Activated CD4-positive, alpha-beta T cell treated with anti-CD3 and anti-CD28 coated beads, Interleukin-2, amount 50 U/mL, for 1 hour (primary cell): Measurements from ENCODE around the gene SUFU.

ENCODE experiments used
- DNase-seq: peaks from one replicate; pipeline ENCODE4 v3.0.0-alpha.2; 2020

SUFU gene

DNA sequence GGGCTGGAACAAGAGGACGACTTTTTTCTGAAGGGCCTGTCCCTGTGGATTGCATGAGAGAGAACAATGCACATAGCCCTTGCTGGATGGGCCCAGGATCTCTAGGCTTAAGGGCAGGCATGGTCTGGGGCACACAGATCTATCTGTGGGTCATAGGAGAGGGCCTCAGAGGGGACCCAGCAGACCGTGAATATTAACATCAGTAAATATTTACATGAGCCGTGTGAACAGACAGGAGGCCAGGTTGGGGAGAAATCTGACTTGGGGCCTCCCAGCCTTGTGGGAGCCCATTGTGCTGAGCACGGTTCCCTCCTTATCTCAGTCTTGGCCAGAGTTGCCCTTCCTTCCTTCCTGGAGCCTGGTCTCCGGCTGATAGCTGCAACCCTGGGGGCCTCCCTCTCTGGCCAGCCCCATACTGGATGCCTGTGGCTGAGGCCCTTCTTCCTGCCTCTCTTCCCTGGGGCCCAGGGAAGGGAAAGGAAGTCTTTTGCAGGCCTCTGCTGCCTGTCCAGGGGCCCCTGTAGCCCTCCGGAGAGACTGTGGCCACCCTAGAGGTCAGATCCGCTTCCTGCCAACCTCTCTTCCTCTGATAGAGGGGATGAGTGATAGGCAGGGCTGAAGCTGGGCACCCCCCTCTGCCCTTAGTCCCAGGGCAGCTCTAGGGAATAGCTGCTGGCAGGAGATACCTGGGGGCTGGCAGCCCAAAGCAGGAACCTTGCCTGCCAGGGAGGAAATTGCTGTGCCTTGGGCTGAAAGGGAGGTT, 96.0 kb downstream of the SUFU start:
- no peak for DNase-seq

DNA sequence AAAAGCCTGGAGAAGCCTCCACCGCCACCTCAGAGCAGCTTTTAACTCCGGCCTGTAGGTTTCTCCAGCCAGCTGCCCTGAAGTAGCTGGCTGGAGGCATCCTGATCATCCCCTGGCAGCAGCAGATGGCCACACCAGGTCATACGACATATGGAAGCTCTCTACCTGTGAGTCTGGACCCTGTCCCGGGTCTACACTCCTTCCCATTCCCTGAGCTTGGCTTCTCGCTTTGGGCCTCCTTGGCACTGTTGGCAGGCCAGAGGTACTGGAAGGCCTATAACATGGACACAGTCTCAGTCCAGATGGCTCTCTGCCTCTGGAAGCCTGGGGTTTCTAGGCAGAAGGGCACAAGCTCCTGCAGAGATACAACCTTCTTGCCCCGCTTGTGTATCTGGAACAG, 97.0 kb downstream of the SUFU start:
- no peak for DNase-seq

DNA sequence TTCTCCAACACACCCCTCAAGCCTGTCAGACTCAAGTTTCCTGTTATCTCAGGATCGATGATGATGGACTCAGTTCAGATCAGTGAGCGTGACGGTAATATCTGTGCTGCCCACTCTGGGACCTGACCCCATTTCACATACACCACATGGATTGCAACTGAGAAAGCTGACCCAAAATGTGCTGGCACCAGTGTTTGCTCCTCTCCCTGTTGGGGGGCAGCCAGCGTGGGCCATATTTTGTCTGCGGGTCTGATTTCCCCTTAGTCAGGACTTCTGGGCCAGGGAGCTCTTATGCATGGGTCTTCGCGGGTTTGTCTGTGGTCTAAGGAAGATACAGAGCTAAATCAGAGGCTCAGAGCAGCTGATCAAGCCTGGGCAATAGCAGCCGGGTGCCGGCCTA, 97.9 kb downstream of the SUFU start:
- no peak for DNase-seq

DNA sequence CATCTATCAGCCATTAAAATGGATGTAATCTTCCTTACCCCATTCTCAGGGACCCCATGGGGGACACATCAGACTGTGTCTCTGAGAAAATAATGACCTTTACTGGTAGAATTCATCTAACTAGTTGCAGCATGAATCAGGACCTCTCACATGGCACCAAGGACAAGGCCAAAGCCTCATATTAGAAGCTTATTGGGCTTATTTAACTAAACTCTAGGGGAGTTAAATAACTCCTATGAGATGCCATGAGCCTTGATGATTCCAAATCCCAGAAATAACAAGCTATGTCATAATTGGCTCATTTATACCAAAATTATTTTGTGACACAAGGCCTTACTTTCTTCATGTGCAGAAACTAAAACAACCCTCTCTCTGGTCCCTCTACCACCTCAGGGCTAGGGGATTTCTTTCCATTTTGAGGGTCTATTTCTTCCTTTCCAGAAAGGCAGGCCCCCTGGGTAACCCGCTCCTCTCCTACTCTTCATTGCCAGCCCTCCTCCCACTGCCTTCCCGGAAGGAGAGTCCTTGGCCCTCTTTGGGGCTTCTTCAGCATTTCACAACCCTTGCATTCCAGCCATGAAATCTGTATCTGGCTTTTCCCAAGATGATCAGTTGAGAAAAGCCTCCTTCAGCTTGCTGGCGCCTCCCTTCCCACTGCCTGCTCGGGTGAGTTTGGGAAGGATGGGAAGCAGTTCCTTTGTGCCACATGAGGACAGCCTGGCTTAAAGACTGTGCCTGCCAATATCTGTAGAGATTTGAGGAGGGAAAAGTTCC, 98.7 kb downstream of the SUFU start:
- DNase-seq, result no peak

DNA sequence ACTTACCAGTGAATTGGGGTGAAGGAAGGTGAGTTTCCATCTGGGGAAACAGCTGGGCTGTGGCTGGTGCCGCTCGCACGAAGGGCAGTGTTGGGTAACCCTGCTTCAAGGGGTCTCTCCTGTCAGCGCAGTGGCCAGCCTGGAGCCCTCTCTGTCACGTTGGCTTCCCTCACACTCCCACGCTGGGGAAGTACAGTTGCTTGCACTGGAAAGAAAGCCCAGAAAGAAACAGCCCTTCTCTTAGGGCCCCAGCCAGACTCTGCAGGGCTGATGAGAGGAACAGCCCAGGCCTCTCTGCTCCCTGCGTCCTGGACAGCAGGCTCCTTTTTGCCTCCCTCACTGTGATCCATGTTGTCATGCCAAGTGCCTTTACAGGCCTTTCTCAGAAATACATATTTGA, 100.2 kb downstream of the SUFU start:
- DNase-seq, result no peak

DNA sequence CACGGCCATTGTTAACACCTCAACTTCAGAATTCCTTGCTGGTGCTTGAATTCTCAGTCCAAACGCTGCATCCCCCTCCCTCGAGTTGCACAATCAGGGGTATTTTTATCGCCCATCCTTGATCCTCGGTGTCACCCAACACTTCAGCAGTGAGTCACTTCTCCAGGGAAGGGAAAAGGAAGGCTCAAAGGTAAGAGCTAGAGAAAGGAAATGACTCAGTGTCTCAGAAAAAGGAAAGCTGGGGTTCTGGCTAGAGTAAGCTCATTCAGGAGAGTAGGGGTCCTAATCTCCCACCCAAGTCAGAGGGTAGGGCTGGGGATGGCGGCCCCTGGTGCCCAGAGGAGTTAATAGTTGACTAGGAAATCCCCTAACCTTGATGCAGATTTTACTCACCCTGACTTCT, 100.7 kb downstream of the SUFU start:
- no peak for DNase-seq

DNA sequence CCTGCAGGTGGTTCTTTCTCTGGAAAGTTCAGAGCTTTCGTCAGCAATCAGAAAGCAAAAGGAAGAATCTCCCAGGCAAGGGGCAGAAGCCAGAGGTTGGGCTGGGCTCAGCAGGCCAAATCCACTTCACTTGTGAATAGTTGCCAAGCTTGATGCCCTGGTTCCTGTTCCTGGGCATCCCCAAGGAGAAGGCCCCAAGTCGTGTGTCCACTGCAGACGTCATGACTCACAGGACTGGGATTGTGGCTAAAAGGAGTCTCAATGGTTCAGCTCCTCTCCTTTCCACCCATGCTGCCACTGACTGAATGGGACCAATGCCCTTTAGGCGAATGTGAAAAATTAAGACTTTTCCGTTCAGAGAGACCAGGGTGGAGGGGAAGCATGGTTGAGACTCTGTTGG, 101.9 kb downstream of the SUFU start:
- DNase-seq, result no peak

DNA sequence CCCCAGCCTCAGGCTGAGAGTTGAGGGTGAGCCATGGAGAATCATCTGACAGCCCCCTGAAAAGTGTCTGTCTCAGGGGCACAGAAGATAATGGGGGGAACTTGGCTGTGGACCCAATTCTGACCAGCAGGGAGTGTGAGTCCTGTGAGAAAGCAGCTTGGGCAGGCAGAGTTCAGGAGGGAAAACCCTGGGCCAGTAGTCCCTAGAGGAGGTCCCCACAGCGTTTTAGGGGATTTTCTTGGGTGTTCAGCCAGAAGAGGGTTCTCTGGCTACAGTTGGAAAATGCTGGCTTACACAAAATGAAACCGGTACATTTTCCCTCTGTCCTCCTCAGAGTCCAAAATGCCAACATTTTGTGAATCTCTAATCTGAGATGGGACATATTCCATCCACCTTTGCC, 104.7 kb downstream of the SUFU start:
- no peak for DNase-seq

DNA sequence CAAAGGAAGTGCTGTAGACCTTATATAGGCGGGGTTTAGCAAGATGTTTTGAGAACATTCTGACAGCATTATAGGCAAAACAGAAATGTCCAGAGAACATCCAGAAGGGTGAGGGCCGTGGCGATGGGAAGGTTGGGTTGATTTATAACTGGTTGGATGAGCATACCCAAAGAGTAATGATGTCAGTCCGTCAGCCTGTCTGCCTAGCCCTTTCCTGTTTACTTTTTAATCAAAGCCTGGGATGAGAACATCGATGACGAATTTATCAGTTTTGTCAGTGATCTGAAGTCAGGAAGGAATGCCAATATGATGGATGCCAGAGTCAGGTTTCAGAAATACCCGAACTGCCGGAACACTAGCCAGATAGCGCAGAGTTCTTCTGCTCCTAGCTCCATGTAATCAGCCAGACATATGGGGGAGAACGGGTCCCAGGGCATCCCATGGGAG, 106.7 kb downstream of the SUFU start:
- DNase-seq, result peak; percentile 21

DNA sequence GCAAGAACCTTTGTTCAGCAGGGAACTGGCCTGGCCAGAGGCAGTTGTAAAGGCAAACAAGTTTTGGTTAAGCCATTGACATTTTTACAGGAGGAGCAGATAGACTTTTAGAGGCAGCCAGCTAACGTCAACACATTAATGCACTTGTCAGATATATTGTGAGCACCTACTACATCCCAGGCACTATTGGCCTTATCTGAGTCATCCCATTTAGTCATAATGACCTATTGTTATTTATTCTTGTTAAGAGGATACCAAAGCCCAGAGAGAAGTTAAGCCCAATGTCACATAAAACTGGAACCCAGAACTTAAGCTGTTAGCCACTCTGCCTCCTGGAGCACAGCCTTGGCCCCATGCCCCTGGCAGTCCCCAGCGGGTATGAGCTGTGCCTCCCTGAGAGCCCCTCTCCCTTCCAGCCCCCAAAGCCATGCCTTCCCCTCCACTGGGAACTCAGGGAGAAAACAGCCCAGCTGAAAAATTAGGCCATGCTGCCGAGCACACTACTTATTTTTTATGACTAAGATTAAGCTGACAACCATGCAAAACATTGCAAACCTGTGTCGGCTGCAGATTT, 107.8 kb downstream of the SUFU start:
- no peak for DNase-seq

DNA sequence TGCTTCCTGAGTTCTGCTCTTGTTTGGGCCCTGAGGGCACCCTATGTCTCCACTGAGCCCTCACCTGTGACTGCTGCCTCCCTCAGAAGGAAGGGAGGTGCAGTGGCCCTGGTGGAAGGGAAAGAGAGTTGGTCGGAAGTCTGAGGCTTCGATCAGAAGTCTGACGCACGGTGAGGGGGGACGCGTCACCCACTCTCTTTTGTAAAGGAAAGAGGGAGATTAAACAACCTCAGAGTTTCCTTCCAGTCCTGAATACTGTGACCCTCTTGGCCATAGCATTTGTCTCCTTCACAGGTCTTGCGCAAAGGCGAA, 109.1 kb downstream of the SUFU start:
- DNase-seq, result peak; percentile 63

DNA sequence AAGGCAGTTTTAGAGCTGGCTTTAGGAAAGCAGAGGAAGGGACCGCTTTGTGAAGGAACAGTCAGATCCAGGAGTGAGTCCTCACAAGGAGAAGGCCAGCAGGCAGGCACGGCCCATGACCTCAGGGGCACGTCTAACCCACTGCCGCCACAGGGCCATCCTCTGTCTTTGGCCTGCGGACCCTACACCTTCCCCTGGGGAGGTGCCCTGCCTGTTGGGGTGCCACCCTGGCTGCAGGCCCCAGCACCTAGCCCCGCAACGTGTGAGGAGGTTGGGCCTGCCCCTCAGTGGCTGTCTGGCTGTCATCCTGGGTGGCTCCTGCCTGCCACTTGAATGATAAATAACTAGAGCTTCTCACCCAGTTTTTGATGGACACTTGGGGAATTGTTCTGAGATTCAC, 109.5 kb downstream of the SUFU start:
- peak; percentile 36 for DNase-seq

DNA sequence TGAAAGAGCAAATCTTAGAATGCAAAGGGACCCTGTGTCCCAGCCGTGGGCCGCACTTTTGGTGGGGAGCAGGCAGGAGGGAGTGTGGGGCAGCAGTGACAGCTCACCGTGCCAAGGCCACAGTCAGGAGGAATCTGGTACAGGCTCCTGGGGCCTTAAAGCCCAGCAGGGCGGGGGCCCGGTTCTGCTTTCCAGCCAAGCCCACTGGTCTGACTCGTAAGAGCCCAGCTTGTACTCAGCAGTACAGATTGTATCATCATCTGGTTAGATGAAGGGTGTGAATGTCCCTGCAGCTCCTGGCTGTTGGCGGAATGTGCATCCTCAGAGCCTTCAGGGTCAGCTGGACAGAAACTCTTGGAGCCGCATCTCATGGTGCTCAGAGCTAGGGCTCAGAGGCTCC, 110.0 kb downstream of the SUFU start:
- no peak for DNase-seq

DNA sequence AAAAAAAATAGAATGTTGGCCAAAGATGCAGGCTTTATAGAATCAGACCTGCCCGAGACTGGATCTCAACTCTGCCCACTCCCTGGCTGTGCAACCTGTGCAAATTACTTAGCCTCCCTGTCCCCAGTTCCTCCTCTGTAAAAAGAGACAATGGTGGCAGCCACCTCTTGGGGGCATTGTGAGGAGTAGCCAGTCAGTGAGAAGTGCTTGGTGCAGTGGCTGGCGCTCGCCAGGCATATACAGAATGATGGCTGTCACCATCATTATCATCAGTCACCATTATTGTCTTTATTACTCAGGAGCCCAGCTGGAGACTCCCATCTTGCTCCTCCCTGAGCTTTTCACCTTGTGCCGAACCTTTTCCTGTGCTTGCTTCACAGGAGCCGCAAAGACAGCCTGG, 111.1 kb downstream of the SUFU start:
- DNase-seq, result no peak

DNA sequence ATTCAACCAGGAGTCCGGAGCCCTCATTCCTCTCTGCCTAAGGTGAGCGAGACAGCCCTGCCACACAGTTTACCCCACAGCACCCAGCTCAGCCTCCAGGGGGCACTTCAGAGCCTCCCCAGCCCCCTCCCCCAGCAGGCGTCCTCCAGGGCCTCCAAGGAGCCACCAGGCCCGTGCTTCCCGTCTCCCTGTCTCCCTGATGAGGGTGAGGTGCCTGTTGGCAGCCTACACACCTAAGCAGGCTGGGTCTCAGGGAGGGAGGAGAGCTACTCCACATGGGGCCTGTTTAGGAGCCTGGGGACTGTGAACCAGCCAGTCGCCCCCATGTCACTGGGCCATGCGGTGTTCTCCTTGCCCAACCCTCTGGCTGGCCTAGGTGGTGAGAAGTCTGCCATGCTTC, 111.6 kb downstream of the SUFU start:
- peak; percentile 27 for DNase-seq

DNA sequence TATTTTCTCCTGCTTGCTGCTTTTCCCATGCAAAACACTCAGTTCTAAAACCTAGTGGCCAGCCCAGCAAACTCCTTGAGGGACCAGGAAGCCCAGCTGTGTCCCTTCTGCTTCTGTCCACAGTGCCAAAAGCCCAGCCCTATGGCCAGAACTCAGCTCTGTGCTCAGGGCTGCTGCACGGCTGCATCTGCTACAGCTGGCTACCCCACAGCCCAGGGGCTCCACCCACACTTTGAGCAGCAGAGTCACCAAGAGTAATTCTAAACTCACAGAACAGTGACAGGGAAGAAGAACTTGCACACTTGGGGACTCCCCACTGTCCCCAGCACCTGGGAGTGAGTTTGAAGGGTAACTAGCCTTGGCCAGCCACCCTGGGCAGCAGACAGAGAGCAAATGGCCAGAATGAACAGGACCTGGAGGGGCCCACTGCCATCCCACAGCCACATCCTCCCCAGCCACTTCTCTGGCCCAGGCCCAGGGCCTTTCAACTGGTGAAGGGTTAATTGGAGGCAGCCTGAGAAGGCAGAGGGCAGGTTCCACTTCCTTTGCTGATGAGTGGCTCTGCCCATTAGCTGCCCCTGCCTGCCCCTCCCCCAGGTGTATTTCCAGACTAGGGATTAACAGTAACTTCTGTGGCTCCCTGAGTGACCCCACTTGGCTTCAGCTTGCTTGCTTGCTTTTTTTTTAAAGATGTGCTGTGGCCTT, 112.4 kb downstream of the SUFU start:
- no peak for DNase-seq

DNA sequence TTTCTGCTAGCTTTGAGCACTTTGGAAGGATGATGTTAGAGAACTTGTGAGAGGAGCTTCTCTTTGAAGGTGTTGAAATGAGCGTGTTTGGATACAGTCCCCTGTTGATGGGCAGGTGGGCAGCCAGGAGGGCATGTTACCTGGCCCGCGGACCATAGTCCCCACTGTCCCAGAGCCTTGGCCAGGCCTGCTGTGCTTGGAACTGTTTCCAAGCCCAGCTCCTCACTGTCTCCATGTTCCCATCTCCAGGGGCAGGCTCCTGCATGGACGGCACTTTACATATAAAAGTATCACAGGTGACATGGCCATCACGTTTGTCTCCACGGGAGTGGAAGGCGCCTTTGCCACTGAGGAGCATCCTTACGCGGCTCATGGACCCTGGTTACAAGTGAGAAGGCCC, 113.3 kb downstream of the SUFU start:
- no peak for DNase-seq

DNA sequence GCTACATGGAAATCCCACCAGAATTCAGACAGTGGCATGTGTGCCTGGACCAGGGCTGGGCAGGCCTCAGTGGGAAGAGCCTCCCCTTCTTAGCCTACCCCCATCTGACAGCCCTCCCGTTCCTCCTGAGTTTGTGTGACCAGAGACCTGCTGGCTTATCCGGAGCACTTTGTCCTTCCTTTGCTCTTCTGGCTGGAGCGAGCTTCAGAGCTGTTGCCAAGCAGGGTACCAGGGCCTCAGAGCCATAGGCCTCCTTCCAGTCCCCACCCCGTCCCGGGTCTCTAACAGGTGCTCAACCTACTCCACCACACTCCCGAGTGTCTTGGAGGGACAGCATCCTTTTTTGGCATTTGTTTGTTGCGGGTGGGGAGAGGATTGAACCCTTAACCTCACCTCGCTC, 114.0 kb downstream of the SUFU start:
- DNase-seq, result no peak

DNA sequence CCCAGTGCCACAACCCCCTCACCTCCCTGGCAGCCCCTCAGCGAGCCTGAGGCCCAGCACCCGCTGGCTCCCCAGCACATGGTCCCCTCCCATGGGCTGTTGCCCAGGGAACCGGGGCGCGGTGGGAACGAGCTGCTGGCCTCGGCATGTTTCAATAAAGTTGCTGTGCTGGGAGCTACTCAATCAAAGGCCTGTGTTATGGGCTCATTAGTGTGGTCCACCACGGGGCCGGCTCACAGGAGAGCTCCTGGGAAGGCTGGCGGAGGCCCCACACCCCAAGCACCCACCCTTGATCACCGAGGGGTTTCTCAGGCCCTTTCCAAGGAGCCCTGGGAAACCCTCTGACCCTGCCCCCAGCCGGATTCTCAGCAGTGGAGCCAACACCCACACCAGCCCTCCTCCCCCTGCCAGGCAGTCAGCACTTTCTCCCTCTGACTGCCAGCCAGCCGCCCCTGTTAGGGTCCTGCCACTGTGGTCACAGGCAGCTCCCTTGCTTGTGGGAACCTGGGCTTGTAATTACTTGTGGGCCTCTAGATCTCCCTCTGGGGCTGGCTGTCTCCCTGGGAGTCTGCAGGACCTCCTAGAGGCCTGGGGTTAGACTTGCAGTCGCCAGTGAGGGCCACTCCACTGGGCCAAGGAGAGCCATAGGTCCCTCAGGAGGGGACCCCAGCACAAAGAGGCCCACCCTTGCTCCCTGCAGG, 115.7 kb downstream of the SUFU start:
- DNase-seq, result no peak

DNA sequence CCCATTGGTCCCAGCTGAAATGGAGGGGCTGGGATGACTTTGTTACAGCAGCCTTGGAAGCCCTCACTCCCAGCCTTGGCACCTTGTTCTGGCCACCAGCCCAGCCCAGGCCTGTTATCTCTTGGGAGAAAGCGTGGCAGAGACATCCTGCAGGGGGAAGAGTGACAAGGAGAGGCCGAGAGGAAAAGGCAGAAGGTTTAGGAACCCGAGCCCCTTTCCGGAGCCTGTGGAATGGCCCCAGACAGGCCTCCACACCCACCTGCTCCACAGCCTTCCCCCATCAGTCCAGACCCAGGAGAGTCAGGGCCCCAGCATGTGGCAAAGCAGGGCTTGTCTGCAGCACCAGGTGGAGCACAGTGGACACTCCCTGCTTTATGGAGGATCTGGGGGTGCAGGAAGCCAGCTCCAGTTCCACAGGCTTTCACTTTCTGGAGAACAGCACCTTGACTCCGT, 116.4 kb downstream of the SUFU start:
- DNase-seq, result no peak

DNA sequence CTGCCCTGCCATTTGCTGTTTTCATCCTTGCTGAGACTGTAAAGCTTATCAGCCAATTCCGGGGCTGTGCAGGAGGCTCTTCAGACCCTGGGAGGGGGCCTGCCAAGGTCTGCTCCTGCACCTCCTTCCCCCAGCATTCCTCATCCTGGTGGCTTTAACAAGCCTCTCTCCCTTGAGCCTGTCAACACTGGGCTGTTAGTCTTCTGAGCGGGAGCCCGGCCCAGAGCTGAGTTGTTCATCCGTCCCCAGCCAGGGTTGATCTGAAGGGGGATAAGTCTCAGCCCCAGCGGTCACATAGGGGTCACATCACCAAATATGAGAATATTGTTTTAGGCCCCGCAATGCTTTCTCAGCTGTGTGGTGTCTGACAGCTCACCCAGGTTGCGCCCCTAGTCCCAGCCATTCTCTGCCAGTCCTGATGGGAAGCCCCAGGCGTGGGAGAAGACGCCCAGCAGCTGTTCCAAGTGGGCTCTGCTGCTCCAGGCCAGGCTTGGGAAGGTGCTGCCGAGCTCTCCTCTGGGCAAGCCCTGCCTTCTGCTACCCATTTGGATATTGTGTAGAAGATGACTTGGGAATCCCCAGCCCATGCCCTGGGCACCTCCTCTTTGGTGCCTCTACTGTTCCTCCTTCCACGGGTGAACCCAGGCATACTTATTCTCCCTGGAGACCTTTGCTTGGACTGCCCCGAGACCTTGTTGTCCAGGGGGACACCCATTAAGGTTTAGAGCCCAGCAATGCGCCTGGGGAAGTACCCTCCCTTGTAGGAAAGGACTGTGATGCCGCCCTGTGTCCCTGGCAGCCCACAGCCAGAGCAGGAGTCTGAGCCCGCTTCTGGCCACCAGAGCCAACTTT, 117.0 kb downstream of the SUFU start:
- no peak for DNase-seq
